Gastroesophageal sphincter (tissue), 3 donors: ENCODE results near the gene PAFAH1B1.

Source experiments
- EP300 ChIP-seq: sonication (generic); formaldehyde crosslinking; IDR thresholded peaks from one replicate; pipeline ENCODE4 v1.6.1; 2017; ENCODE audit warnings: antibody characterized with exemption, mild to moderate bottlenecking
- POLR2A ChIP-seq, 2 donors: fragments of 450-650 bp; IDR thresholded peaks; one replicate each; pipeline ENCODE4 v1.6.1; 2017; ENCODE audit warnings: antibody characterized with exemption in 2 of 2, mild to moderate bottlenecking in 2 of 2, moderate library complexity in 1 of 2
- TF ChIP-seq, protein P1 (sequence below), 4 experiments: fragments of 200-600 bp in 2 of 4; fragments of 450-650 bp in 2 of 4; sonication (generic) in 1 of 4; IDR thresholded peaks; one replicate each; pipeline ENCODE4 v1.5.1; 2017 to 2019; ENCODE audit warnings: antibody characterized with exemption in 4 of 4, mild to moderate bottlenecking in 2 of 4, moderate library complexity in 2 of 4

DNA sequence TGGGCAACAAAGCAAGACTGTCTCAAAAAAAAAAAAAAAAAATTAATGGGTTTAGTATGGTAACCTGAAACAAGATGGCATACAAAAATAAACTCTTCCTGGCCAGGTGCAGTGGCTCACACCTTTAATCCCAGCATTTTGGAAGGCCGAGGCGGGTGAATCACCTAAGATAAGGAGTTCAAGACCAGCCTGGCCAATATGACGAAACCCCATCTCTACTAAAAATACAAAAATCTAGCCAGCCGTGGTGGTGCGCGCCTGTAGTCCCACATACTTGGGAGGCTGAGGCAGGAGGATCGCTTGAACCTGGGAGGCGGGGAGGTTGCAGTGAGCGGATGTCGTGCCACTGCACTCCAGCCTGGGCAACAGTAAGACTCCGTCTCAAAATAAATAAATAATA lies 55.7 kb downstream of the PAFAH1B1 start:
- TF ChIP-seq, protein P1, sequence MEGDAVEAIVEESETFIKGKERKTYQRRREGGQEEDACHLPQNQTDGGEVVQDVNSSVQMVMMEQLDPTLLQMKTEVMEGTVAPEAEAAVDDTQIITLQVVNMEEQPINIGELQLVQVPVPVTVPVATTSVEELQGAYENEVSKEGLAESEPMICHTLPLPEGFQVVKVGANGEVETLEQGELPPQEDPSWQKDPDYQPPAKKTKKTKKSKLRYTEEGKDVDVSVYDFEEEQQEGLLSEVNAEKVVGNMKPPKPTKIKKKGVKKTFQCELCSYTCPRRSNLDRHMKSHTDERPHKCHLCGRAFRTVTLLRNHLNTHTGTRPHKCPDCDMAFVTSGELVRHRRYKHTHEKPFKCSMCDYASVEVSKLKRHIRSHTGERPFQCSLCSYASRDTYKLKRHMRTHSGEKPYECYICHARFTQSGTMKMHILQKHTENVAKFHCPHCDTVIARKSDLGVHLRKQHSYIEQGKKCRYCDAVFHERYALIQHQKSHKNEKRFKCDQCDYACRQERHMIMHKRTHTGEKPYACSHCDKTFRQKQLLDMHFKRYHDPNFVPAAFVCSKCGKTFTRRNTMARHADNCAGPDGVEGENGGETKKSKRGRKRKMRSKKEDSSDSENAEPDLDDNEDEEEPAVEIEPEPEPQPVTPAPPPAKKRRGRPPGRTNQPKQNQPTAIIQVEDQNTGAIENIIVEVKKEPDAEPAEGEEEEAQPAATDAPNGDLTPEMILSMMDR (IDR thresholded peaks at IDR 0.05), result no peak
- TF ChIP-seq POLR2A (IDR thresholded peaks at IDR 0.05) (no peak), EP300 (no peak)
